Stimulated activated naive B cell treated with anti-CD40 and anti-IgM and Interleukin-4, amounts not matched to agents 10 μg/mL and 1 μg/mL and 100 μg/mL, for 72 hours (primary cell): ENCODE measurements around the gene ALOX5.

ENCODE experiments used
- ATAC-seq, 2 donors: fragments of 150-1000 bp; cut with Tn5 transposase; replicated peaks; 2 replicates each; pipeline ENCODE4 v1.10.0; 2021; ENCODE audit warnings: moderate library complexity in 1 of 2
- DNase-seq: peaks from one replicate; pipeline ENCODE4 v3.0.0; 2021
- H3K27ac Mint-ChIP-seq: one replicate; pipeline ENCODE4 v1.8.0; 2022; ENCODE audit warnings: mild to moderate bottlenecking, mixed read lengths
- H3K27me3 Mint-ChIP-seq, 2 donors: one replicate each; pipeline ENCODE4 v1.8.0; 2022; ENCODE audit warnings: mixed read lengths in 2 of 2
- H3K36me3 Mint-ChIP-seq, 2 donors: one replicate each; pipeline ENCODE4 v1.8.0; 2022; ENCODE audit warnings: mixed read lengths in 2 of 2, mild to moderate bottlenecking in 1 of 2
- H3K4me1 Mint-ChIP-seq, 2 donors: one replicate each; pipeline ENCODE4 v1.8.0; 2022; ENCODE audit warnings: mixed read lengths in 2 of 2, mild to moderate bottlenecking in 1 of 2
- H3K4me3 Mint-ChIP-seq, 2 donors: one replicate each; pipeline ENCODE4 v1.8.0; 2022; ENCODE audit warnings: mild to moderate bottlenecking in 2 of 2, mixed read lengths in 2 of 2, moderate library complexity in 1 of 2
- H3K9me3 Mint-ChIP-seq, 2 donors: one replicate each; pipeline ENCODE4 v1.8.0; 2022; ENCODE audit warnings: mixed read lengths in 2 of 2, mild to moderate bottlenecking in 1 of 2

The ALOX5 gene

GRCh38 chr10:45432113-45432512 lies 58.1 kb downstream of the ALOX5 start:
- H3K4me3 Mint-ChIP-seq, result no peak overlapping the region
- H3K4me1 Mint-ChIP-seq, result peaks cover 24 to 53% of the 10 kb centered on the region in 2 donors
- no peak for ATAC-seq
- H3K27ac Mint-ChIP-seq, result no peak overlapping the region
- DNase-seq, result no peak
- no peaks in the 10 kb centered on the region for H3K27me3 Mint-ChIP-seq
- peaks cover 46 to 54% of the 10 kb centered on the region in 2 donors for H3K36me3 Mint-ChIP-seq
- peaks cover 0 to 9% of the 10 kb centered on the region in 2 donors for H3K9me3 Mint-ChIP-seq

- peaks cover 48 to 55% of the 10 kb centered on the region in 2 donors for H3K36me3 Mint-ChIP-seq
- DNase-seq (no peak), ATAC-seq (no peak)
- H3K27me3 Mint-ChIP-seq, result no peaks in the 10 kb centered on the region
- peaks cover 0 to 10% of the 10 kb centered on the region in 2 donors for H3K9me3 Mint-ChIP-seq
- H3K27ac Mint-ChIP-seq, result peak overlapping the region; percentile 73
- no peak overlapping the region for H3K4me3 Mint-ChIP-seq
- H3K4me1 Mint-ChIP-seq, result peaks cover 24 to 55% of the 10 kb centered on the region in 2 donors
Measured at GRCh38 chr10:45432700-45433472, 58.9 kb downstream of the ALOX5 start.

GRCh38 chr10:45433716-45434469 lies 59.9 kb downstream of the ALOX5 start:
- H3K27me3 Mint-ChIP-seq, result no peaks in the 10 kb centered on the region
- peaks cover 24 to 57% of the 10 kb centered on the region in 2 donors for H3K4me1 Mint-ChIP-seq
- no peak overlapping the region for H3K27ac Mint-ChIP-seq
- peaks cover 0 to 10% of the 10 kb centered on the region in 2 donors for H3K9me3 Mint-ChIP-seq
- no peak overlapping the region for H3K4me3 Mint-ChIP-seq
- peaks cover 43 to 51% of the 10 kb centered on the region in 2 donors for H3K36me3 Mint-ChIP-seq
- peak; percentile 72 to 80 for ATAC-seq
- no peak for DNase-seq

GRCh38 chr10:45437587-45438465 lies 63.8 kb downstream of the ALOX5 start:
- ATAC-seq (no peak), DNase-seq (no peak)
- Mint-ChIP-seq H3K36me3 (peaks cover 49 to 66% of the 10 kb centered on the region in 2 donors), H3K4me1 (peaks cover 24 to 81% of the 10 kb centered on the region in 2 donors), H3K27ac (peak overlapping the region; percentile 83), H3K9me3 (peaks cover 0 to 10% of the 10 kb centered on the region in 2 donors), H3K4me3 (peak overlapping the region; percentile 11 to 21), H3K27me3 (no peaks in the 10 kb centered on the region)

GRCh38 chr10:45438466-45439090 lies 64.6 kb downstream of the ALOX5 start:
- peaks cover 43 to 59% of the 10 kb centered on the region in 2 donors for H3K36me3 Mint-ChIP-seq
- peaks cover 0 to 10% of the 10 kb centered on the region in 2 donors for H3K9me3 Mint-ChIP-seq
- no peaks in the 10 kb centered on the region for H3K27me3 Mint-ChIP-seq
- H3K4me1 Mint-ChIP-seq, result peaks cover 19 to 73% of the 10 kb centered on the region in 2 donors
- no peak overlapping the region for H3K4me3 Mint-ChIP-seq
- DNase-seq (no peak), ATAC-seq (no peak)
- peak overlapping the region; percentile 84 for H3K27ac Mint-ChIP-seq

GRCh38 chr10:45439365-45439764 lies 65.3 kb downstream of the ALOX5 start:
- Mint-ChIP-seq H3K36me3 (peaks cover 41 to 56% of the 10 kb centered on the region in 2 donors), H3K4me1 (peaks cover 14 to 65% of the 10 kb centered on the region in 2 donors), H3K27ac (no peak overlapping the region)

GRCh38 chr10:45439873-45440272 lies 65.9 kb downstream of the ALOX5 start:
- ATAC-seq, result no peak
- Mint-ChIP-seq H3K9me3 (peaks cover 0 to 10% of the 10 kb centered on the region in 2 donors), H3K4me1 (peaks cover 14 to 60% of the 10 kb centered on the region in 2 donors)

More at GRCh38 chr10:45439365-45439764, 65.3 kb downstream of the ALOX5 start:
- Mint-ChIP-seq H3K27me3 (no peaks in the 10 kb centered on the region), H3K9me3 (peaks cover 0 to 10% of the 10 kb centered on the region in 2 donors), H3K4me3 (no peak overlapping the region)
- DNase-seq (no peak), ATAC-seq (no peak)

GRCh38 chr10:45440511-45441062 lies 66.6 kb downstream of the ALOX5 start:
- no peaks in the 10 kb centered on the region for H3K27me3 Mint-ChIP-seq
- H3K36me3 Mint-ChIP-seq, result peaks cover 31 to 55% of the 10 kb centered on the region in 2 donors
- peak overlapping the region; percentile 59 for H3K27ac Mint-ChIP-seq
- no peak overlapping the region for H3K4me3 Mint-ChIP-seq
- H3K4me1 Mint-ChIP-seq, result peaks cover 14 to 56% of the 10 kb centered on the region in 2 donors
- H3K9me3 Mint-ChIP-seq, result peaks cover 0 to 10% of the 10 kb centered on the region in 2 donors
- DNase-seq (no peak), ATAC-seq (no peak)

More at GRCh38 chr10:45439873-45440272, 65.9 kb downstream of the ALOX5 start:
- Mint-ChIP-seq H3K27me3 (no peaks in the 10 kb centered on the region), H3K27ac (peak overlapping the region; percentile 63), H3K4me3 (no peak overlapping the region), H3K36me3 (peaks cover 35 to 54% of the 10 kb centered on the region in 2 donors)
- no peak for DNase-seq

- DNase-seq (no peak), ATAC-seq (no peak)
- no peaks in the 10 kb centered on the region for H3K27me3 Mint-ChIP-seq
- peaks cover 26 to 53% of the 10 kb centered on the region in 2 donors for H3K36me3 Mint-ChIP-seq
- H3K27ac Mint-ChIP-seq, result peak overlapping the region; percentile 82
- peaks cover 10 to 47% of the 10 kb centered on the region in 2 donors for H3K4me1 Mint-ChIP-seq
- peaks cover 0 to 4% of the 10 kb centered on the region in 2 donors for H3K9me3 Mint-ChIP-seq
- no peak overlapping the region for H3K4me3 Mint-ChIP-seq
Measured at GRCh38 chr10:45441239-45442190, 67.5 kb downstream of the ALOX5 start.

GRCh38 chr10:45442251-45442650 lies 68.2 kb downstream of the ALOX5 start:
- peaks cover 26 to 51% of the 10 kb centered on the region in 2 donors for H3K36me3 Mint-ChIP-seq
- H3K27me3 Mint-ChIP-seq, result no peaks in the 10 kb centered on the region
- H3K27ac Mint-ChIP-seq, result peak overlapping the region; percentile 89
- no peak overlapping the region for H3K4me3 Mint-ChIP-seq
- peaks cover 11 to 45% of the 10 kb centered on the region in 2 donors for H3K4me1 Mint-ChIP-seq
- peaks cover 0 to 1% of the 10 kb centered on the region in 2 donors for H3K9me3 Mint-ChIP-seq
- ATAC-seq (no peak), DNase-seq (no peak)

- H3K36me3 Mint-ChIP-seq, result peaks cover 25 to 50% of the 10 kb centered on the region in 2 donors
- H3K4me3 Mint-ChIP-seq, result no peak overlapping the region
- H3K27me3 Mint-ChIP-seq, result no peaks in the 10 kb centered on the region
- DNase-seq (no peak), ATAC-seq (peak in 1 of 2 donors; percentile 25)
- peak overlapping the region; percentile 84 for H3K27ac Mint-ChIP-seq
- peaks cover 11 to 45% of the 10 kb centered on the region in 2 donors for H3K4me1 Mint-ChIP-seq
- H3K9me3 Mint-ChIP-seq, result no peaks in the 10 kb centered on the region
Measured at GRCh38 chr10:45442662-45443061, 68.6 kb downstream of the ALOX5 start.
